Measurements from ENCODE around the gene SORCS2.

SORCS2 gene

GRCh38 chr4:7377223-7377865, 185.0 kb downstream of the SORCS2 start:
- no peaks in the 10 kb centered on the region for H3K36me3 ChIP-seq (ENCODE audit: control insufficient read depth in 2 of 2, insufficient read depth in 1 of 2, low read length in 2 of 2)
- TF ChIP-seq BCL11B (tag by site-specific recombination; IDR thresholded peaks at IDR 0.05; ENCODE audit: low read depth) = no peak
- TF ChIP-seq ZNF624 (tag by site-specific recombination; IDR thresholded peaks at IDR 0.05) = no peak
- no peak for TF ChIP-seq IKZF3 (tag by site-specific recombination; IDR thresholded peaks at IDR 0.05)
- no peak for TF ChIP-seq ZFP41 (tag by site-specific recombination; IDR thresholded peaks at IDR 0.05; ENCODE audit: borderline replicate concordance)
- TF ChIP-seq HOXC10 (CRISPR knock-in tag; IDR thresholded peaks at IDR 0.05) = no peak
- no peak for TF ChIP-seq ZNF18 (tag by site-specific recombination; IDR thresholded peaks at IDR 0.05)
- no peak for TF ChIP-seq ZNF692 (tag by site-specific recombination; IDR thresholded peaks at IDR 0.05)
- TF ChIP-seq RBAK (tag by site-specific recombination; IDR thresholded peaks at IDR 0.05) = no peak
- TF ChIP-seq GLIS2 (tag by site-specific recombination; IDR thresholded peaks at IDR 0.05) = no peak
- no peak for TF ChIP-seq ZNF184 (tag by site-specific recombination; IDR thresholded peaks at IDR 0.05)
- TF ChIP-seq ZNF488 (tag by site-specific recombination; IDR thresholded peaks at IDR 0.05) = no peak
- no peak for TF ChIP-seq ZNF138 (tag by site-specific recombination; IDR thresholded peaks at IDR 0.05; ENCODE audit: borderline replicate concordance)
- TF ChIP-seq ZNF398 (tag by site-specific recombination; IDR thresholded peaks at IDR 0.05) = no peak
- no peak for TF ChIP-seq ZBTB7A (tag by site-specific recombination; IDR thresholded peaks at IDR 0.05; ENCODE audit: low read depth)
- TF ChIP-seq ZNF132 (tag by site-specific recombination; IDR thresholded peaks at IDR 0.05; ENCODE audit: borderline replicate concordance) = no peak
- no peak for TF ChIP-seq ZEB2 (tag by site-specific recombination; IDR thresholded peaks at IDR 0.05)
- no peak overlapping the region for H3K4me3 ChIP-seq (ENCODE audit: low read depth, low read length)
- H3K9me3 ChIP-seq (ENCODE audit: control insufficient read depth, insufficient read depth, low read depth, low read length) = no peaks in the 10 kb centered on the region
- no peaks in the 10 kb centered on the region for H3K4me1 ChIP-seq (ENCODE audit: control insufficient read depth, insufficient read depth, low read length)
- no peak overlapping the region for H3K27ac ChIP-seq (ENCODE audit: extremely low read depth, low read depth, low read length)
- POLR2A ChIA-PET = no interaction called here
- CTCF ChIA-PET = no interaction called here

- Histone ChIP-seq H3K4me3 (ENCODE audit: low read depth, low read length) (no peak overlapping the region), H3K9me3 (ENCODE audit: control insufficient read depth, insufficient read depth, low read depth, low read length) (no peaks in the 10 kb centered on the region), H3K36me3 (ENCODE audit: control insufficient read depth in 2 of 2, insufficient read depth in 1 of 2, low read length in 2 of 2) (no peaks in the 10 kb centered on the region), H3K27ac (ENCODE audit: extremely low read depth, low read depth, low read length) (no peak overlapping the region), H3K4me1 (ENCODE audit: control insufficient read depth, insufficient read depth, low read length) (no peaks in the 10 kb centered on the region)
- ChIA-PET CTCF (no interaction called here), POLR2A (no interaction called here)
- no peak for TF ChIP-seq ZNF248 (tag by site-specific recombination; IDR thresholded peaks at IDR 0.05)
- no peak for TF ChIP-seq MEIS1 (CRISPR knock-in tag; IDR thresholded peaks at IDR 0.05; ENCODE audit: borderline replicate concordance)
- TF ChIP-seq ZNF341 (tag by site-specific recombination; IDR thresholded peaks at IDR 0.05; ENCODE audit: low read depth) = no peak
- TF ChIP-seq ZNF621 (tag by site-specific recombination; IDR thresholded peaks at IDR 0.05) = no peak
- TF ChIP-seq ZNF148 (tag by site-specific recombination; IDR thresholded peaks at IDR 0.05; ENCODE audit: borderline replicate concordance) = no peak
- no peak for TF ChIP-seq HOXD13 (CRISPR knock-in tag; IDR thresholded peaks at IDR 0.05; ENCODE audit: borderline replicate concordance)
- no peak for TF ChIP-seq ZNF473 (tag by site-specific recombination; IDR thresholded peaks at IDR 0.05)
- no peak for TF ChIP-seq PRDM6 (tag by site-specific recombination; IDR thresholded peaks at IDR 0.05)
- no peak for TF ChIP-seq ZFP3 (tag by site-specific recombination; IDR thresholded peaks at IDR 0.05; ENCODE audit: low read depth)
These were observed 186.8 kb downstream of the SORCS2 start for GRCh38 chr4:7379186-7379585.

Measured in HEK293 (cell line).